Measurements from ENCODE around the gene FLCN.

DNA sequence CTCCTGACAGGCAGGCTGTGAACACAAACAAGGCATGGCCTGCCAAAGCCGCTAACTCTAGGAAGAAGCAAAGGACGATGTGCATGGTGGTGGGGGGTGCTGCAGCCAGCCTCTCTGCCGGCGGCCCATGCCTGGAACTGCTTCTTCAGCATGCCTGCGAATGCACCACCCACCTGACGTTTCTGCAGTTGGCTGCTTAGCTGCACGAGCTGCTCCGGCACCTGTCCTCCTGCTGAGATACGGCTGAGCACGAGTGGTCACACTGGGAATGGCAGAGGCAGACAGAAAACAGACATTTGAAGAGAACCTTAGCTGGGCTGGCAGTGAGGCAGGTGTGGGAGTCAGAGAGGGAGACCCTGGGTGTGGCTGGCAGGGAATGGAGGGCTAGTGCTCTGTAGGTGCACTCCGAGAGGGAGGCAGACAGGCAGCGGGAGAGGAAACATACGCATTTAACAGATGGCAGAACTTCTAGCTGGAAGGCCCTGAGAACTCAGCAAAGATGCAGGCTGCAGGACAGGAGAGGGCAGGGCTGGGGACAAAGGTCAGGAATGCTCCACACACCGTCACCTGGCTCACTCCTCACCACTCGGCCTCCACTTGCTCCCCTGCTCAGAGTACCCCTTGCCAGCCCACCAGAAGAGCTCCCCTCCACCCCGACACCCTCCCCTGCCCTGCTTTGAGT is 5.2 kb downstream of the FLCN start:
- no peak for TF ChIP-seq CTCF (IDR thresholded peaks at IDR 0.05)
- no peak for TF ChIP-seq POLR2AphosphoS5 (IDR thresholded peaks at IDR 0.05)
- TF ChIP-seq POLR2A (IDR thresholded peaks at IDR 0.05): no peak
- TF ChIP-seq EP300 (IDR thresholded peaks at IDR 0.05): no peak

Data from suprapubic skin (tissue), 4 donors.